GM21423 (cell line): ENCODE data around the gene DLX3.
"Not testable (repeated sequence)": the region's sequence is repeated elsewhere in the genome, so short reads cannot be mapped to it uniquely, and the experiment has no call there.

Source experiments
- ATAC-seq: cut with Tn5 transposase; IDR thresholded peaks from one replicate; pipeline ENCODE4 v1.9.1; 2021; ENCODE audit warnings: mild to moderate bottlenecking, moderate library complexity; ENCODE audit not compliant: unreplicated experiment

DLX3 gene

DNA sequence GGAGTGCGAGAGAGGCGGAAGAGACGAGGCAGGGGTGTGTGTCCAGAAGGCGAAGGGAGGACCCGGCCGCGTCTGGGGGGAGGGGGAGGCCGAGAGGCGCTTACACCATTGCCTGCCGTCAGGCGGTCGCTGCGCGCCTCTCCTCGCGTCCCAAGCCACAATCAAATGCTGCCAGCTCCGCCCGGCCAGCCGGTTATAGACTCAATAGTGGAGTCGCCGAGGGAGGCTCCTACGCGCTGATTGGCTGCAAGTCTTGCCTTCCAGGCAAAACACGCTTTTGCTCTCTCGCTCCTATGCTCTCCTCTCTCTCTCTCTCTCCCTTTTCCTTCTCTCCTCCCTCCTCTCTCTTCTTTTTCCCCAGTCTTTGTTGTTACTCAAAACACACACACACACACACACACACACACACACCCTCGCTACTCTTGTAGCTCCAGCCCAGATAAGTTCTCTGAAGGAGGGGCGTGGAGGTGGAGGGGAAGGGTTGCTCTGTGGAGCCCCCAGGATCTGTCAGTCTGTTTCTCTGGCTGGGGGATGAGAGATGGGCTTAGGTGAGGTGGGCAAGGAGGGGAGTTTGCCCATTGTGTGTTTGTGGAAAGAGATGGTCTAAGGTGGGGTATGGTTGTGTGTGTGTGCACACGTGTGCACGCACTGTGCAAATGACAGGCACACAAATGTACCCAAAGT lies at the start of gene DLX3:
DLX3 (minus strand) TSS at position 170 of the 684 bp plus-strand sequence. CDS start 226 bp downstream, outside the sequence.
- ATAC-seq: no peak

DNA sequence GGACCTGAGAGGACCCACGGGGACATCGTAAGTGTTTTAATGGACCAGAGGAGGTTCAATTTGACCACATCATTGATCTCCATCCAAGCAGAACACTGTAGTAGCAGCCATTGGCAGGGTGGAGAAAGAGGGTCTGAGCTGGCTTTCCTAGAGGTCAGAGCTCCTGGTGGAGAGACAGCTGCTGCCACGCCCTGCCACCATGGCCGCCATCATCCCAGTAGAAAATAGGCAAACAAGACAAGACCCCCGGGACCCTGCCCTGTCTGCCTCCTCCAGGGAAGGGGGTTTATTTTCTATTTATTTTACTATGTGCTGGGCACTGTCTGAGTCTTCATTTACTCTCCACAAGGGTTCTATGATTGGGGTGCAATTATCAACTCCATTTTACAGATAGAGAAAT lies 49.5 kb upstream of the DLX3 start:
- no peak for ATAC-seq

DNA sequence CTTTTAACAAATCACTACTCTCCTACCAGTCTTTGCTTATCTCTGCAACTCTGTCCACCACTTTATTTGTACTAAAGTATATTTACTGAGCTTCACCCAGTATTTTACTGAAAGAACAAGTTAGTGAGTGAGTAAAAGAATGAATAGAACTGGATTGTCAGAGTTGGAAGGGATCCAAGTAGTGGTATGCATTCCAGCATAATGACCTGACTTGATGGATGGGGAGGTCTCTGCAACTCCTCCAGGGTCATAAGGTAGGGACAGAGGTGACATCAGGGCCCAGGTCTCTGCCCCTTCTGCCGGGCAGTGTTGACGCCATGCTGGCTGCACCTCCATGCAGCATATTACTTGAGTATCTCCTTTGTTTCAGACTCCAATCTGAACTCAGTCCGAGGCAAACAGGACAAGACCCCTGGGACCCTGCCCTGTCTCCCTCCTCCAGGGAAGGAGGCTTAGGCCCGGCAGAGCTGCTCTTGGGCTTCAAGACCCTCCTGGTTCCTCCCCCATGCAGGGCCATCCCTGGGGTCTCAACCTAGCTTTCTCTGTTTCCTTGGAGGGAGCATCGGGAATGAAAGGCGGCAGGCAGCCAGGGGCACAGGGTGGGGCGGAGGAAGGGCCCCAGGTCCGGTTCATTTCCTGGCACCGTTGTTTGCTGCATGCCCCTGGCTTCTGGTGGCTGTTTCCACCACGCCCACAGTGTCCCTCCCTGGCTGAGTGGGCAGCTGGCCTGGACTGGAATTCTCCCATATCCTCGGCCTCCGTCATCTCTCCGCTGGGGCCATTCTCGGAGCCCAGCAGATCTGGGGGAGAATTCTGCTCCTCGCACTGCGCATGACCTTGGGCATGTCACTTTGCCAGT lies 48.5 kb upstream of the DLX3 start:
- ATAC-seq: no peak

DNA sequence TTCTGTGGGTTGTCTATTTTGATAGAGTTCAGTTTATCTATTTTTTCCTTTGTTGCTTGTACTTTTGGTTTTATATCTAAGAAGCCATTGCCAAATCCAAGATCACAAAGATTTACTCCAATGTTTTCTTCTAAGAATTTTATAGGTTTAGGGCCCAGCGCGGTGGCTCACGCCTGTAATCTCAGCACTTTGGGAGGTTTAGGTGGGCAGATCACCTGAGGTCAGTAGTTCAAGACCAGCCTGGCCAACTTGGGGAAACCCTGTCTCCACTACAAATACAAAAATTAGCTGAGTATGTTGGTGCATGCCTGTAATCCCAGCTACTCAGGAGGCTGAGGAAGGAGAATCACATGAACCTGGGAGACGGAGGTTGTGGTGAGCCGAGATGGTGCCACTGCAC lies 47.2 kb upstream of the DLX3 start:
- no peak for ATAC-seq

DNA sequence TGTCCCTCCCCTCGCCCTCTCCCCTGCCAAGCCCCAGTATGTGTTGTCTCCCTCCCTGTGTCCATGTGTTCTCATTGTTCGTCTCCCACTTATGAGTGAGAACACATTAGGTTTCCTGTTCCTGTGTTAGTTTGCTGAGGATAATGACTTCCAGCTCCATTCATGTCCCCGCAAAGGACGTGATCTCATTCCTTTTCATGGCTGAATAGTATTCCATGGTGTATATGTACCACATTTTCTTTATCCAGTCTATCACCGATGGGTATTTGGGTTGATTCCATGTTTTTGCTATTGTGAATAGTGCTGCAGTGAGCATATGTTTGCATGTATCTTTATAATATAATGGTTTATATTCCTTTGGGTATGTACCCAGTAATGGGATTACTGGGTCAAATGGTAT lies 45.5 kb upstream of the DLX3 start:
- not testable (repeated sequence) for ATAC-seq

DNA sequence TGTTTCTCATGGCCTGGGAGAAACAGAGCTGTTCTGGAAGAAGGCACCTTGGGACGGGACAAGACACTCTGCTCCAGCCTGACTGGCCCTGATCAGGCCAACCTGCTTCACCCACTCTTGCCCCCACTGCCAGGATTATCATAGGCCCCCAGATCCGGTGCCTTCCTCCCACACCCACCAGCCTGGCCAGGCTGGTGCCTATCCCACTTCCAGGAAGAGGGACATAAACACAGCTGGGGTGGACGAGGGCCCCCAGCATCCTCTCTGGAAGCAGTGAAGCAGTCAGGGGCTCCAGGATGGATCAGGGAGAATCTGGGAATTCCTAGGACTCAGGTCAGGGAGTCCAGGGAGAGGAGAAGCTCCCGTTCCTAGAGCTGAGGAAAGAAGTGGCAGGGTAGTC lies 44.0 kb upstream of the DLX3 start:
- no peak for ATAC-seq

DNA sequence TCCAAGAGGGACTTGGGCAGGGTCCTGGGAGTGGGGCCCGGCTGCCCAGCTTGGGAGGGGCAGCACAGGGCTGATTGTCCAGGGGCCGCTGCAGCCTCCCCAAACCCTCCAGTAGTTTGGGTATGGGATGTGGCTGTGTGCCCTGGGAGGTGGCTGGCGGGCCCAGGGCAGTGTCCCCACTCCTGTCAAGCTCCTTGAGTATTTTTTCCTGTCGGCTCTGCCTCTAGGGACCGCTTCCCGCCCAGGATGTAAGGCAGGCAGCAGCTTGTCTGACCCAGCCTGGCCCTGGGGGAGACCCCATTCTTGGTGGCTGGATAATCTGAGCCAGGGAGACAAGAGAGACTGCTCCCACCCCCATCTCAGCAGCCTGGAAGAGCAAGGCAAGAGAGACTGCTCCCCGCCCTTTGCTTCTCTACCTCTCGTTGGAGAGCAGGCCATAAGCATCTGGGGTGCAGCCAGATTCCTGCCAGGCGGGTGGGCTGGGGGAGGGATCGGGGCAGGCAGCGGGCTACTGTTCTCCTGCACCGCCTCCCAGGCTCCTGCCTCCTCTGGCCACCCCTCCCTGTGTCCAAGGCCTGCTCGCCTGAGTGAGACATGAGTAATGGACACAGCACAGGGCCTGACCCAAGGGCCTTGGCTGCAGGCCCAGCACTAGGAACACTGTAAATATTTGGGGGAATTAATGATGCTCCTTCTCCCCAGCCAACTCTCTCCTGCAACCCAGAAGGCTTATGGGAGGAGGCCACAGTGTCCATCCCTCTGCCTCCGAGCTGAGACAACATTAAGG lies 42.5 kb upstream of the DLX3 start:
- ATAC-seq: no peak

DNA sequence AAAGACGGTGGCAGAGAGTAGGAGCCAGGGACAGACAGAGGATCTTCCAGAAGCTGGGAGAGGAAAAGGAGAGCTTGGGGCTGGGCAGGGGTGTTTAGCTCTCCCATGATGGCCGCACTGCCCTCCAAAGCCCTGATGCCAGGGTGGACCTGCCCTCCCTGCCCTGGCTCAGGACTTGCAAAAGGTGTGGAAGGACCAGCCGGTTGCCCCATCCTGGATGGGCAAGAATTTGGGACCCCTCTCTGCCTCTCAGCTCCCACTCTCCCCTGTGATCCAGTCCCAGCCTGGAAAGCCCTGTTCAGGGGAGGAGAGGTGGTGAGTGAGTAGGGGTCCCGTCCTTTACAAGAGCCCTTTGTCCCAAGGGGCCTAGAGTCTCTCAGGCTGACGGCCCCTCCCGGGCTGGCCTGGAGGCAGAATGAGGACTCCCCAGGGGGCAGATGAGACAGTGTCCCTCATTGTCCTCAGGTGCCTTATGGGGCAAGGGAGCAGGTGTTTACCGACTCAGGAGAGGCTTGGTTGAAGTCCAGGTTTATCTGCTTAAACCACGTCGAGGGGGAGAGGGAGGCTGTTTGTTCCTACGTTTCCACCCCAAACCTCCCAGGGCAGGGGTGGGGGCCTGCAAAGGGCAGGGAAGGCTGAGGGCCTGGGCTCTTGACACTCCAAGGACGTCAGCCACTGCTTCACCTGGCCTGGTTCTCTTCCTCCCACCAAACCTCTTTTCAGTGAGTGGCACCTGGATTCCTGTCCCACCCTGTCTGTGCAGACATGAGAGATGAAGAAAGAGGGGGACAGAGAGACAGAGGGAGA lies 41.6 kb upstream of the DLX3 start:
- ATAC-seq: no peak

DNA sequence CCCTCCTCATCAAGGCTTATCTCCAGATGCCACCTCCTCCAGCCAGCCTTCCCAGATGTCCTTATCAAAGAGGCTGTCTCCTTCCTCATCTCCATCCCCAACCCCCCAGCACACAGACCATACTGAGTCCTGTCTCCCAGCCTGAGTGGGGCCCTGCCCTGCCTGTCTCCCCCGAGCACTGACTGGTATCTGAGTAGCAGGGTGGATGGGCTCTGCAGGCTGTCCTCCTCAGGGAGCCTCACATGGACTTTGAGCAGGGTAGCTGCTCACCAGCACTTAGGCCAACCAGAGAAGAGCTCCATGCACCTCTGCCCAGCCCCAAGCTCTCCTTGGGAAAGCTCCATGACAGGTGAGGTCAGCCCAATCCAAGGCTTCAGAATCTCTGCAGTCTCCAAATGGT lies 40.9 kb upstream of the DLX3 start:
- ATAC-seq: no peak

DNA sequence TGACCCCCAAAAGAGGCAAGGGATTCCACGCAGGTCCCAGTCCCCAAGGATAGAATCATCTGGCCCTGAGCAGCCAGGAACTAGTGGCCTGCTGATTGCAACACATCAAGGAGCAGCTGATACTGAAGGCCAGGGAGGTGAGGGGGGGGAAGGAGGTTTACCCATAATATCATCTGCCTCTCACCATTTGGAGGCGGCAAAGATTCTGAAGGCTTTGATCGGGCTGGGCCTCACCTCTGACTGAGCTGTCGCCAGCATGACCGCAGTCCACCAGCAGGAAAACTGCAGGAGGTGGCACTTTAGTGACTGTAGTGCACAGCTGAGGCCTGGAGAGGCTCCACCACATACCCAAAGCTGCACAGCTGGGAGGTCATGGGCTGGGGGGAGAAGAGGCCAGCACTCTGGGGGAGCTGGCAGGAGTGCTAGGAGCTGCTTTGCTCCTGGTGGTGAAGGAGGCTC lies 40.4 kb upstream of the DLX3 start:
- no peak for ATAC-seq

DNA sequence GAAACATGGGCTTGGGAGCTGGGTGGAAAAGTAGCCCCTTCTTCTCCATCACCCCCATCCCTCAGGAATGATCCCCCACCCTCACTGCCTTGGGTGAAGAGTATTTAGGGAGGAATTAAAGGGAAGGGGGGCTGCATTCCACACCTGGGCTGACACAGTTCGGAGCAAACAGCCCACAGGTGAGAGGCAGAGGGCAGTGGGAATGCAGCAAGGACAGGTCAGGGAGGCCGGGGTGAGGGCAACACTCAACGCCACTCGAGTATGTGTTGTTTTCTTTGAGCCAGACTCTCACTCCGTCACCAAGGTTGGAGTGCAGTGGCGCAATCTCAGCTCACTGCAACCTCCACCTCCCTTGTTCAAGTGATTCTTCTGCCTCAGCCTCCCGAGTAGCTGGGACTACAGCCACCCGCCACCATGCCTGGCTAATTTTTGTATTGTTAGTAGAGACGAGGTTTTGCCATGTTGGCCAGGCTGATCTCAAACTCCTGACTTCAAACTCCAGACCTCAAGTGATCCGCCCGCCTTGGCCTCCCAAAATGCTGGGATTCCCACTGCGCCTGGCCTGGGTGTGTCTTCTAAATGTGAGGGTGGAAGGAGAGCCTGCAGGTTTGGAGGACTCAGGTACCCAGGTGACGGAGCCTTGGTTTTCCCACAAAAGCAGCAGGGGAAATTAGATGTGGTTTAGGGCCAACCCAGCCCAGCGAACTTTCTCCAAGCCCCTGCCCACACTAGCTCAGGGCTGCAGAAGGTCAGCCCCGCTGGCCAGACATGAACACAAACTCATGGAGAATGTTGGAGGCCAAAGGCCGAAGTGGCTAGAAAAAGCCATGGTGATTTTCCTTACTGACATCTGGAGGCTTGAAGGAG lies 39.7 kb upstream of the DLX3 start:
- ATAC-seq: no peak

DNA sequence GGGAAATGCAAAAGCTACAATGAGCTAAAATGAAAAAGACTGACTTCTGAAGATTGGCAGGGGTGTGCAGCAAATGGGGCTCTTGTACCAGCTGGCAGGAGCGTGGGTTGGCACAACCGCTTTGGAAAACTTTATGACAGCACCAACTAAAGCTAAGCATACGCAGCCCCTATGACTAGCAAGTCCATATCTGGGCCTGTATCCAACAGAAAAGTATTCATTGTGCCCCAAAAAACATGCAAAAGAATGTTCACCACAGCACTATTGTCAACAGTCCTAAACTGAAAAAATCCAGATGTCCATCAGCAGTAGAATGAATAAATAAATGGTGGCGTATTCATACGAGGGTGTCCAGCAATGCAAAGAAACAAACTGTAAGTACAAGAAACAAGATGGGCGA lies 38.3 kb upstream of the DLX3 start:
- no peak for ATAC-seq

DNA sequence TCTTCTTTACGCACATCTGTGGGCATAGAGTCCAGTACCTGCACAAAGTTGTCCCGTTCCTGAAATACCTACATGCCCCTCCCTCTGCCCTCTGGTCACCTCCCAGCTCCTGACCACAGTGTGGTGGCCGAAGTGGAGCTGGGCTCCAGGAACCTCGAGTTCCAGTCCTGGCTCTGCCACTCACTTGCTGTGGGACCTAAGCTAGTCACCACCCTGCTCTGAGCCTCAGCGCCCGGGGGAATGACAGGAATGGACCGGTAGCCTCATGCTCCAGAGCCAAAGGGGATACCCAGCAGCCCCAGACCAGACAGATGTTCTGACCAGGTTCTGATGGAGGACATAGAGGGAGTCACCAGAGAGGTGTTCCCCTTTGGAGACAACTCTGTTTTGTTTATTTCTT lies 34.2 kb upstream of the DLX3 start:
- no peak for ATAC-seq

DNA sequence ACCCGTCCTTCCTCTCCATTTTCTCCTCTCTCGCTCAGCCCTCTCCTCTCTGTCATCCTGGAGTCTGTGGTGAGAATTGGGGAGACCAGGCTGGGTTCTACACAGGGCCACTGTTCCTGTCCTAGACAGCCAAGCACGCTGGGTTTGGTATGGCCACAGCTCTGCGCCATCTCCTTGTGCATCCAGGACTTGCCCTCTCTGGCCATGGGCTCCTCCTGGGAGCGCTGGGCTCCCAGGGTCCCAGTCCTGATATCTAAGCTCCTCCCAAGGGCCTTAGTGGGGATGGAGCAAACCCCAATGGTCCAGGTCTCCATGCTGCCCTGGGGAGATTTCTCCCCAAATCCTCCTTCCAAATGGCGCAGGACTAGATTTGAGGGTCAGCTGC lies 33.7 kb upstream of the DLX3 start:
- no peak for ATAC-seq

DNA sequence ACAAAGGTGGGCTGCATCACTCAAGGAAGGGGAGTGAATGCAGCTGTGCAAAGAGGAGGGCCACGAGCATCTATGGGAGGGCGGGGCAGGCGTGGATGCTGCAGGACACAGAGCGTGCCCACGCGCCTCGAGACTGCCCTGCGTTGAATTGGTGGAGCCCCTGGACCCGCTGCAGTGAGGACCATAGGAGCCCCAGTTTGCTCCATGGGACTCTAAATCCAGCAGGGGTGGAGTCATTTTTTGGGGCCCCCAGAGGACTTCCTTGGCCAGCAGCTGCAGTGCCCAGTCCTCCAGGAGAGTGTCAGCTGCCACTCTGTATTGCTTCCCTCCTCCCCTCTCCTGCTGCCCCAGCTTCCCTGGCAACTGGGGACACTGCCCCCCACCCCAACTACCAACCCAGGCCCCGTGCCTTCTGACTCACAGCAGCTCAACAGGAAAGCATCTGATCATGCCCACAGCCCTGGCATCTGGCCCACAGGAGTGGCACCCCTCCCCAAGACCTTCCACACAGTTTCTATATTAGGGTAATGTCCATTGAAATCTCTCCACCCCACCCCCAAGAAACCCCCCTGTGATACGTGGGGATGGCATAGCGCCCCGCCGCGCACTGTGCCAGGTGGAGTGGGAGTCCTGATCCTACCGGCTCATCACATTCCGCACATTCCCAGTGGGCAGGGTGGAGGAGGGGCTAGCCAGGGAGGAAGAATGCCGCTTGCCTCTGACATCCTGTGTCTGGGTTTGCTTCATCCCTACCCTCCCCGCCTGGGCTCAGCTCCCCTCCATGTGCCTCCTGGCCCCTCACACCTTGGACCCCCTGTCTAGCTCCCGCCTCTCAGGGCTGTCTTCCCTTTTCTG lies 33.1 kb upstream of the DLX3 start:
- ATAC-seq: no peak

DNA sequence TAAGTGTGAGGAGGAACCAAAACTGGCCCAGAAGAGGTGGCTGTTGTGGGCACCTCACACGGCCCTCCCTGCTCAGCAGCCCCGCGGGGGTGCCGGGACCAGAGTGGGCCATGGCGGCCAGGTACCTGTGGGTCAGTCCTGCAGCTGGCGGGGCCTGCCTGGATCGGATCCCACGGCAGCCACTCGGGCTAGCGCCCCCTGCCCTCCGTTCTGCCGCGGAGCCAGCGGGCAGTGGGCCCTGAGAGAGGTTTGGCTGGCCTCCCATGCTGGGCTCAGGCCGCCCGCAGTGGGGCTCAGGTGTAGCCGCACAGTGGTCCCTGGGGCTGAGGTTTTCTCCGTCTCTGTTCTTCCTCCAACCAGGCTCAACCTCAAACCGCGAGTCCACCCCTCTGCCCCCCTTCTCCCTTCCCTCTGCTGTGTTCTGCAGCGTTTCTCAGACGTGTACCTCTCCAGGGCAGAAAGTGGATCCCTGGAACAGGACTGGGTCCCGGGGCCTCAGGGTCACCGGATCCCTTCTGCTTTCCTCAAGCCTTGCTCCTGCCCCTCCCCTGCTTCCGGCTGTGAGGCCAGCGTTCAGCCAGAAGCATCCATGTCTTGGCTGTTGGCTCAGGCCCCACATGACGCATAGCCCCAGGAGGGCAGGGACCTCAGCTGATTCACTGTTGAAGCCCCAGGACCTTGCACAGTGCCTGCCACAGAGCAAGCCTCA lies 32.3 kb upstream of the DLX3 start:
- no peak for ATAC-seq

DNA sequence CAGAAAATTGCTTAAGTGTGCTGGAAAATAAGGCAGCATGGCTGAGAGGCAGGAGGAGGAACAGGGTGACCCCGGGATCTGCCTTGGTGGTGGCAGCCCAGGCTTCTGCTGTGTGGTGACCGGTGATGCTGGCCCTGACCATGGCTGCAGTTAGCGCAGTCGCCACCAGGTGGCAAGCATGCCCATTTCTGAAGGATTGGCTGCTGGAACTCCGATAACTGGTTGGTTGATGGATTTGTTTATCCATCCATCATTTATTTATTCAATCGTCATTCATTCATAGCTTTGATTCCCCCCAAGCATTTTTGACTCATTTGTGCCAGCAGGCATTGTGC lies 31.8 kb upstream of the DLX3 start:
- no peak for ATAC-seq

DNA sequence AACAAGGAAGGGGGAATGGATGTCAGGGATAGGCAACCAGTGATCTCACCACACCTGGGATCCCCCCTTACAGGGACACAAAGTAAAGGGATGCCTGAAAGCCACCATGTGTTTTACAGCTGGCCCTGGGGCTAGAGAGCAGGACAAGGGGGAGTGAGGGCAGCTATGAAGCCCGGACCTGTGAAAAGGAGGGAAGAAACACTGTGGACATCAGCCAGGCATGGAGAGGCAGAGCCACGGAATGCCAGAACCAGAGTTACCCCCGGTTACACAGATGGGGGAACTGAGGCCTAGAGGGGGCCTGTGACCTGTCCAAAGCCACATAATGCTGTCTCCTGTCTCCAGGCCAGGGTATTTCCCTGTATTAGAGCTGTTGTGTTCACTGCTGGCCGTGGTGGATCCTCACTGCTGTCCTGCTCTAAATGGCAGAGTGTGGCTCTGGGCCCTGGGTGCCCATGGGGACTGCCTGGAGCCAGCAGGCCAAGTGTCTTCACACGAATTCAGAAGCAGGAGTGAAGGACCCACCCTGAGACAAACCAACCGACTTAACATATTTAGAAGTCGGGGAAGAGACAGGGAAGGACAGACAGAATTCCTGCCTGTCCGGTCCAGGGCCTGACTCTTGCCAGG lies 31.1 kb upstream of the DLX3 start:
- no peak for ATAC-seq
